Vagina (tissue), 2 donors: ENCODE results near the gene NDUFAF5. TPM values are rescaled to one million over a fixed set of nuclear protein-coding genes. Genes with fewer than 3 reads are reported as not detected.
A peak's percentile ranks its signal among the peaks of the same experiment; 100 is the strongest.

Experiments used
- DNase-seq, 2 donors: peaks; one replicate each; pipeline ENCODE4 v3.0.0-alpha.2; 2017; ENCODE audit errors: extremely low spot score in 2 of 2
- H3K27ac ChIP-seq: fragments of 200-600 bp; sonication (generic); one replicate; pipeline ENCODE4 v1.5.1; 2019
- H3K27me3 ChIP-seq: fragments of 200-600 bp; sonication (generic); one replicate; pipeline ENCODE4 v1.5.1; 2019
- H3K36me3 ChIP-seq, 2 donors: fragments of 200-600 bp; sonication (generic); one replicate each; pipeline ENCODE4 v1.5.1; 2017 to 2019
- H3K4me1 ChIP-seq: fragments of 200-600 bp; sonication (generic); one replicate; pipeline ENCODE4 v1.5.1; 2019
- H3K4me3 ChIP-seq, 2 donors: fragments of 200-600 bp; sonication (generic); 1 replicate in 1 of 2; 2 replicates in 1 of 2; pipeline ENCODE4 v1.5.1; 2016 to 2019
- H3K9me3 ChIP-seq: fragments of 200-600 bp; sonication (generic); one replicate; pipeline ENCODE4 v1.5.1; 2019
- CTCF ChIP-seq, 3 experiments: fragments of 450-650 bp in 2 of 3; fragments of 200-600 bp in 1 of 3; sonication (generic) in 1 of 3; IDR thresholded peaks; one replicate each; pipeline ENCODE4 v1.5.1; 2017 to 2019; ENCODE audit warnings: antibody characterized with exemption in 3 of 3, mild to moderate bottlenecking in 2 of 3, moderate library complexity in 2 of 3
- POLR2A ChIP-seq, 2 donors: fragments of 450-650 bp; IDR thresholded peaks; one replicate each; pipeline ENCODE4 v1.6.1; 2017; ENCODE audit warnings: antibody characterized with exemption in 2 of 2, mild to moderate bottlenecking in 2 of 2, moderate library complexity in 2 of 2
- POLR2AphosphoS5 ChIP-seq, 2 donors: sonication (generic); formaldehyde crosslinking; IDR thresholded peaks; one replicate each; pipeline ENCODE4 v1.9.0; 2017; ENCODE audit warnings: antibody characterized with exemption in 2 of 2, mild to moderate bottlenecking in 2 of 2, low read depth in 1 of 2; ENCODE audit not compliant: insufficient read depth in 1 of 2
- intact Hi-C: fragments of 100-400 bp; cut with DNase I; formaldehyde crosslinking; loops from one replicate; pipeline ENCODE4 v1.15.1; 2023
- total RNA-seq: library from RNA; depleted of rRNA; stranded (reverse); fragments of >200 nt; gene quantifications from one replicate; pipeline ENCODE4 v1.2.3, GENCODE V29; 2016

The NDUFAF5 gene
- total RNA-seq, 1 donor from 2014 or later: 11.3 TPM

GRCh38 chr20:13825465-13825864 lies 40.6 kb downstream of the NDUFAF5 start:
- Histone ChIP-seq H3K27me3 (no peaks in the 10 kb centered on the region), H3K27ac (no peak overlapping the region), H3K36me3 (no peaks in the 10 kb centered on the region), H3K4me1 (no peaks in the 10 kb centered on the region), H3K4me3 (no peak overlapping the region), H3K9me3 (no peaks in the 10 kb centered on the region)
- no peak for DNase-seq
- TF ChIP-seq CTCF (IDR thresholded peaks at IDR 0.05) (no peak), POLR2AphosphoS5 (IDR thresholded peaks at IDR 0.05; ENCODE audit: insufficient read depth in 1 of 2, low read depth in 1 of 2) (no peak), POLR2A (IDR thresholded peaks at IDR 0.05) (no peak)
- intact Hi-C loops: no loop called here

- Histone ChIP-seq H3K9me3 (no peaks in the 10 kb centered on the region), H3K4me3 (no peak overlapping the region), H3K27me3 (no peaks in the 10 kb centered on the region), H3K4me1 (no peaks in the 10 kb centered on the region), H3K36me3 (no peaks in the 10 kb centered on the region), H3K27ac (no peak overlapping the region)
- TF ChIP-seq POLR2AphosphoS5 (IDR thresholded peaks at IDR 0.05; ENCODE audit: insufficient read depth in 1 of 2, low read depth in 1 of 2): no peak
- no peak for TF ChIP-seq CTCF (IDR thresholded peaks at IDR 0.05)
- TF ChIP-seq POLR2A (IDR thresholded peaks at IDR 0.05): no peak
- intact Hi-C loops: no loop called here
- DNase-seq: no peak
Measured at GRCh38 chr20:13831476-13831875, 46.6 kb downstream of the NDUFAF5 start.

- peak overlapping the region; percentile 10 for H3K27ac ChIP-seq
- H3K4me1 ChIP-seq: no peaks in the 10 kb centered on the region
- no peaks in the 10 kb centered on the region for H3K36me3 ChIP-seq
- TF ChIP-seq CTCF (IDR thresholded peaks at IDR 0.05) (no peak), POLR2AphosphoS5 (IDR thresholded peaks at IDR 0.05; ENCODE audit: insufficient read depth in 1 of 2, low read depth in 1 of 2) (no peak), POLR2A (IDR thresholded peaks at IDR 0.05) (no peak)
- no peaks in the 10 kb centered on the region for H3K27me3 ChIP-seq
- DNase-seq: no peak
- H3K9me3 ChIP-seq: no peaks in the 10 kb centered on the region
- no peak overlapping the region for H3K4me3 ChIP-seq
- intact Hi-C loops: no loop called here
Measured at GRCh38 chr20:13838664-13839063, 53.8 kb downstream of the NDUFAF5 start.

- Histone ChIP-seq H3K36me3 (no peaks in the 10 kb centered on the region), H3K9me3 (no peaks in the 10 kb centered on the region), H3K27ac (peak overlapping the region; percentile 10), H3K4me3 (no peak overlapping the region), H3K4me1 (no peaks in the 10 kb centered on the region), H3K27me3 (no peaks in the 10 kb centered on the region)
- intact Hi-C loops: no loop called here
- no peak for DNase-seq
- TF ChIP-seq POLR2A (IDR thresholded peaks at IDR 0.05) (no peak), POLR2AphosphoS5 (IDR thresholded peaks at IDR 0.05; ENCODE audit: insufficient read depth in 1 of 2, low read depth in 1 of 2) (peak in 1 of 2 donors; percentile 21)
Measured at GRCh38 chr20:13839421-13840092, 54.7 kb downstream of the NDUFAF5 start.

GRCh38 chr20:13840093-13840465 lies 55.3 kb downstream of the NDUFAF5 start:
- H3K27ac ChIP-seq: no peak overlapping the region
- H3K27me3 ChIP-seq: no peaks in the 10 kb centered on the region
- H3K4me3 ChIP-seq: no peak overlapping the region
- no peaks in the 10 kb centered on the region for H3K9me3 ChIP-seq
- intact Hi-C loops: no loop called here
- no peaks in the 10 kb centered on the region for H3K36me3 ChIP-seq
- no peak for DNase-seq
- H3K4me1 ChIP-seq: no peaks in the 10 kb centered on the region
- TF ChIP-seq POLR2A (IDR thresholded peaks at IDR 0.05) (no peak), CTCF (IDR thresholded peaks at IDR 0.05) (no peak), POLR2AphosphoS5 (IDR thresholded peaks at IDR 0.05; ENCODE audit: insufficient read depth in 1 of 2, low read depth in 1 of 2) (no peak)
